ENCODE results near the gene TUBGCP2. TPM values are rescaled to one million over a fixed set of nuclear protein-coding genes. Genes with fewer than 3 reads are reported as not detected.
A peak's percentile ranks its signal among the peaks of the same experiment; 100 is the strongest.
"Not testable (repeated sequence)": the region's sequence is repeated elsewhere in the genome, so short reads cannot be mapped to it uniquely, and the experiment has no call there.

The TUBGCP2 gene
- total RNA-seq, 1 donor from 2014 or later = 70.6 TPM

- no peaks in the 10 kb centered on the region for H3K27me3 Mint-ChIP-seq
- no peak overlapping the region for H3K4me3 Mint-ChIP-seq
- DNase-seq = no peak
- no peak overlapping the region for H3K27ac Mint-ChIP-seq
- H3K4me1 Mint-ChIP-seq = peaks cover 11% of the 10 kb centered on the region
- H3K9me3 Mint-ChIP-seq = no peaks in the 10 kb centered on the region
- intact Hi-C loops (cut with micrococcal nuclease) = no loop called here
- peaks cover 20% of the 10 kb centered on the region for H3K36me3 Mint-ChIP-seq (ENCODE audit: low read depth)
Observed at GRCh38 chr10:133272301-133272963, 36.2 kb downstream of the TUBGCP2 start.

- intact Hi-C loops (cut with micrococcal nuclease) = no loop called here
- no peak for DNase-seq
- H3K27ac Mint-ChIP-seq = no peak overlapping the region
- H3K4me1 Mint-ChIP-seq = peaks cover 11% of the 10 kb centered on the region
- H3K4me3 Mint-ChIP-seq = no peak overlapping the region
- H3K9me3 Mint-ChIP-seq = no peaks in the 10 kb centered on the region
- no peaks in the 10 kb centered on the region for H3K27me3 Mint-ChIP-seq
- peaks cover 20% of the 10 kb centered on the region for H3K36me3 Mint-ChIP-seq (ENCODE audit: low read depth)
Observed at GRCh38 chr10:133271521-133272300, 37.0 kb downstream of the TUBGCP2 start.

GRCh38 chr10:133270773-133271297 lies 37.8 kb downstream of the TUBGCP2 start:
- H3K4me1 Mint-ChIP-seq = peaks cover 11% of the 10 kb centered on the region
- no peaks in the 10 kb centered on the region for H3K27me3 Mint-ChIP-seq
- intact Hi-C loops (cut with micrococcal nuclease) = no loop called here
- no peak for DNase-seq
- H3K9me3 Mint-ChIP-seq = no peaks in the 10 kb centered on the region
- no peak overlapping the region for H3K4me3 Mint-ChIP-seq
- no peak overlapping the region for H3K27ac Mint-ChIP-seq
- H3K36me3 Mint-ChIP-seq (ENCODE audit: low read depth) = peaks cover 24% of the 10 kb centered on the region

GRCh38 chr10:133270204-133270603 lies 38.5 kb downstream of the TUBGCP2 start:
- H3K27me3 Mint-ChIP-seq = no peaks in the 10 kb centered on the region
- DNase-seq = no peak
- H3K27ac Mint-ChIP-seq = no peak overlapping the region
- peaks cover 30% of the 10 kb centered on the region for H3K36me3 Mint-ChIP-seq (ENCODE audit: low read depth)
- H3K9me3 Mint-ChIP-seq = no peaks in the 10 kb centered on the region
- peaks cover 17% of the 10 kb centered on the region for H3K4me1 Mint-ChIP-seq
- intact Hi-C loops (cut with micrococcal nuclease) = no loop called here
- H3K4me3 Mint-ChIP-seq = no peak overlapping the region

GRCh38 chr10:133269367-133269766 lies 39.3 kb downstream of the TUBGCP2 start:
- Mint-ChIP-seq H3K27me3 (no peaks in the 10 kb centered on the region), H3K9me3 (no peaks in the 10 kb centered on the region), H3K36me3 (ENCODE audit: low read depth) (peaks cover 29% of the 10 kb centered on the region), H3K4me3 (no peak overlapping the region), H3K4me1 (peaks cover 15% of the 10 kb centered on the region), H3K27ac (no peak overlapping the region)
- intact Hi-C loops (cut with micrococcal nuclease) = no loop called here
- DNase-seq = no peak

GRCh38 chr10:133268532-133268931 lies 40.1 kb downstream of the TUBGCP2 start:
- Mint-ChIP-seq H3K27ac (no peak overlapping the region), H3K9me3 (no peaks in the 10 kb centered on the region), H3K4me1 (peaks cover 23% of the 10 kb centered on the region), H3K36me3 (ENCODE audit: low read depth) (peaks cover 33% of the 10 kb centered on the region), H3K27me3 (no peaks in the 10 kb centered on the region), H3K4me3 (no peak overlapping the region)
- no peak for DNase-seq
- intact Hi-C loops (cut with micrococcal nuclease) = no loop called here

GRCh38 chr10:133267829-133268228 lies 40.8 kb downstream of the TUBGCP2 start:
- no peak for DNase-seq
- Mint-ChIP-seq H3K4me1 (peaks cover 27% of the 10 kb centered on the region), H3K27ac (no peak overlapping the region), H3K4me3 (no peak overlapping the region), H3K9me3 (no peaks in the 10 kb centered on the region), H3K27me3 (no peaks in the 10 kb centered on the region), H3K36me3 (ENCODE audit: low read depth) (peaks cover 37% of the 10 kb centered on the region)
- intact Hi-C loops (cut with micrococcal nuclease) = no loop called here

GRCh38 chr10:133267293-133267692 lies 41.4 kb downstream of the TUBGCP2 start:
- no peaks in the 10 kb centered on the region for H3K27me3 Mint-ChIP-seq
- intact Hi-C loops (cut with micrococcal nuclease) = no loop called here
- no peak overlapping the region for H3K27ac Mint-ChIP-seq
- DNase-seq = no peak
- peaks cover 30% of the 10 kb centered on the region for H3K4me1 Mint-ChIP-seq
- no peak overlapping the region for H3K4me3 Mint-ChIP-seq
- H3K9me3 Mint-ChIP-seq = no peaks in the 10 kb centered on the region
- H3K36me3 Mint-ChIP-seq (ENCODE audit: low read depth) = peaks cover 35% of the 10 kb centered on the region

- Mint-ChIP-seq H3K4me1 (peaks cover 29% of the 10 kb centered on the region), H3K27me3 (no peaks in the 10 kb centered on the region), H3K4me3 (no peak overlapping the region), H3K27ac (no peak overlapping the region), H3K36me3 (ENCODE audit: low read depth) (peaks cover 31% of the 10 kb centered on the region), H3K9me3 (no peaks in the 10 kb centered on the region)
- intact Hi-C loops (cut with micrococcal nuclease) = no loop called here
- no peak for DNase-seq
Observed at GRCh38 chr10:133266056-133266795, 42.4 kb downstream of the TUBGCP2 start.

- peaks cover 40% of the 10 kb centered on the region for H3K4me1 Mint-ChIP-seq
- H3K27me3 Mint-ChIP-seq; H3K27ac Mint-ChIP-seq; intact Hi-C loops (cut with micrococcal nuclease); DNase-seq; H3K9me3 Mint-ChIP-seq: not testable (repeated sequence)
- H3K36me3 Mint-ChIP-seq (ENCODE audit: low read depth) = peaks cover 29% of the 10 kb centered on the region
- peak overlapping the region; percentile 60 for H3K4me3 Mint-ChIP-seq
Observed at GRCh38 chr10:133265052-133265451, 43.6 kb downstream of the TUBGCP2 start.

GRCh38 chr10:133264461-133264860 lies 44.2 kb downstream of the TUBGCP2 start:
- H3K4me3 Mint-ChIP-seq = peak overlapping the region; percentile 69
- H3K27me3 Mint-ChIP-seq = no peaks in the 10 kb centered on the region
- intact Hi-C loops (cut with micrococcal nuclease) = loop anchor here (5.0 kb wide), 1 partner anchor 113 kb away; the partner anchor contains the start of gene PAOX
- H3K9me3 Mint-ChIP-seq = no peaks in the 10 kb centered on the region
- peaks cover 29% of the 10 kb centered on the region for H3K36me3 Mint-ChIP-seq (ENCODE audit: low read depth)
- H3K27ac Mint-ChIP-seq = peak overlapping the region; percentile 51
- peak; percentile 85 for DNase-seq
- H3K4me1 Mint-ChIP-seq = peaks cover 45% of the 10 kb centered on the region

- Mint-ChIP-seq H3K36me3 (ENCODE audit: low read depth) (peaks cover 31% of the 10 kb centered on the region), H3K9me3 (peaks cover 4% of the 10 kb centered on the region), H3K4me3 (peak overlapping the region; percentile 45), H3K27me3 (peaks cover 3% of the 10 kb centered on the region), H3K27ac (no peak overlapping the region), H3K4me1 (peaks cover 51% of the 10 kb centered on the region)
- no peak for DNase-seq
- intact Hi-C loops (cut with micrococcal nuclease) = loop anchor here (5.0 kb wide), 1 partner anchor 114 kb away; the partner anchor contains the start of gene PAOX
Observed at GRCh38 chr10:133263674-133264073, 45.0 kb downstream of the TUBGCP2 start.

- H3K4me3 Mint-ChIP-seq = peak overlapping the region; percentile 63
- peaks cover 31% of the 10 kb centered on the region for H3K36me3 Mint-ChIP-seq (ENCODE audit: low read depth)
- intact Hi-C loops (cut with micrococcal nuclease) = loop anchor here (5.0 kb wide), 1 partner anchor 115 kb away; the partner anchor contains the start of gene PAOX
- no peak for DNase-seq
- peaks cover 57% of the 10 kb centered on the region for H3K4me1 Mint-ChIP-seq
- peaks cover 4% of the 10 kb centered on the region for H3K9me3 Mint-ChIP-seq
- no peak overlapping the region for H3K27ac Mint-ChIP-seq
- H3K27me3 Mint-ChIP-seq = peaks cover 3% of the 10 kb centered on the region
Observed at GRCh38 chr10:133262696-133263095, 46.0 kb downstream of the TUBGCP2 start.
